Measurements from ENCODE around the gene HOXB5.

DNA sequence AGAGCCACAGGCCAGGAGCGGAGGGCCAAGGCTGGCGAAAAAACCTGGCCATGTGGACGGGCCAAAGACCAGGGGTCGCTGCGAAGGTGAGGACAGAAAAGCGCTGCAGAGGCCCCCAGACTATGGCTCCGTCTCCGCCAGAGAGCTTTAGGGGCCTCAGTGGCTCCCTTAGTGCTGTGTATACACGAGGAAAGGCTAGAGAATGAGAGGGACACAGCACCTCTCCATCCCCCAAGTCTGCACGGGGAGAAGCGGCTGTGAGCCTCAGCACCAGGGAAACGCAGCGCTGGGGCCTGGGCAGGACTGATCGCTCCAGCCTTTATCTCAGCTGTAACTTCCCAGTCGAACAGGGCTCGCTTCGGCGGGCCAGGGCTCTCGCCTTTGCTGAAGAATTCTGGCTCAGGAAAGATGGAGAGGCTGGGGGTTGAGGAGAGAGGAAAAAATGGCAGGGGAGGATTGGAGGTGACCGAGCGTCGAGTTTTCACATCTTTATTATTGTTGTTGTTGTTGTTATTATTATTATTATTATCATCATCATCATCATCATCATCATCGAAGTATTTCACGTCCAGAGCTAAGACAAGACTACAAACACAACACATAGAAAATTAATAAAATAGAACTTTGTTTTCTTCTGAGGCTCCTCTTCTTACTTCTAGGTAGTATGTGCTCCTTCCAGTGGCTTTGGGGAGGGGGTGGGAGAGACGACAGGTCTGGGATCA is 1.9 kb upstream of the HOXB5 start:
- TF ChIP-seq, protein P1, sequence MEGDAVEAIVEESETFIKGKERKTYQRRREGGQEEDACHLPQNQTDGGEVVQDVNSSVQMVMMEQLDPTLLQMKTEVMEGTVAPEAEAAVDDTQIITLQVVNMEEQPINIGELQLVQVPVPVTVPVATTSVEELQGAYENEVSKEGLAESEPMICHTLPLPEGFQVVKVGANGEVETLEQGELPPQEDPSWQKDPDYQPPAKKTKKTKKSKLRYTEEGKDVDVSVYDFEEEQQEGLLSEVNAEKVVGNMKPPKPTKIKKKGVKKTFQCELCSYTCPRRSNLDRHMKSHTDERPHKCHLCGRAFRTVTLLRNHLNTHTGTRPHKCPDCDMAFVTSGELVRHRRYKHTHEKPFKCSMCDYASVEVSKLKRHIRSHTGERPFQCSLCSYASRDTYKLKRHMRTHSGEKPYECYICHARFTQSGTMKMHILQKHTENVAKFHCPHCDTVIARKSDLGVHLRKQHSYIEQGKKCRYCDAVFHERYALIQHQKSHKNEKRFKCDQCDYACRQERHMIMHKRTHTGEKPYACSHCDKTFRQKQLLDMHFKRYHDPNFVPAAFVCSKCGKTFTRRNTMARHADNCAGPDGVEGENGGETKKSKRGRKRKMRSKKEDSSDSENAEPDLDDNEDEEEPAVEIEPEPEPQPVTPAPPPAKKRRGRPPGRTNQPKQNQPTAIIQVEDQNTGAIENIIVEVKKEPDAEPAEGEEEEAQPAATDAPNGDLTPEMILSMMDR (IDR thresholded peaks at IDR 0.05; ENCODE audit: insufficient read depth, low read depth, low read length) = no peak
- no peak for TF ChIP-seq EZH2 (IDR thresholded peaks at IDR 0.05; ENCODE audit: insufficient read depth, low read length)
